ENCODE results near the gene SPCS3. TPM values are rescaled to one million over a fixed set of nuclear protein-coding genes. Genes with fewer than 3 reads are reported as not detected.

Gene SPCS3
- total RNA-seq, 1 donor from 2014 or later: 65.9 TPM

- no peaks in the 10 kb centered on the region for H3K27me3 Mint-ChIP-seq (ENCODE audit: unreplicated experiment)
- no peak for TF ChIP-seq CTCF (IDR thresholded peaks at IDR 0.05; ENCODE audit: partially characterized antibody, unreplicated experiment)
- H3K36me3 Mint-ChIP-seq (ENCODE audit: unreplicated experiment): no peaks in the 10 kb centered on the region
- H3K4me3 Mint-ChIP-seq (ENCODE audit: unreplicated experiment): no peak overlapping the region
- H3K4me1 Mint-ChIP-seq (ENCODE audit: low read depth, unreplicated experiment): no peaks in the 10 kb centered on the region
- H3K9me3 Mint-ChIP-seq (ENCODE audit: unreplicated experiment): no peaks in the 10 kb centered on the region
- DNase-seq: no peak
- H3K27ac Mint-ChIP-seq (ENCODE audit: unreplicated experiment): no peak overlapping the region
These were observed 17.2 kb upstream of the SPCS3 start for GRCh38 chr4:176302283-176303275.

- H3K36me3 Mint-ChIP-seq (ENCODE audit: unreplicated experiment): no peaks in the 10 kb centered on the region
- no peaks in the 10 kb centered on the region for H3K4me1 Mint-ChIP-seq (ENCODE audit: low read depth, unreplicated experiment)
- no peak overlapping the region for H3K4me3 Mint-ChIP-seq (ENCODE audit: unreplicated experiment)
- no peaks in the 10 kb centered on the region for H3K9me3 Mint-ChIP-seq (ENCODE audit: unreplicated experiment)
- no peak for TF ChIP-seq CTCF (IDR thresholded peaks at IDR 0.05; ENCODE audit: partially characterized antibody, unreplicated experiment)
- DNase-seq: no peak
- H3K27me3 Mint-ChIP-seq (ENCODE audit: unreplicated experiment): no peaks in the 10 kb centered on the region
- no peak overlapping the region for H3K27ac Mint-ChIP-seq (ENCODE audit: unreplicated experiment)
These were observed 15.8 kb upstream of the SPCS3 start for GRCh38 chr4:176303938-176304337.

- Mint-ChIP-seq H3K4me1 (ENCODE audit: low read depth, unreplicated experiment) (no peaks in the 10 kb centered on the region), H3K4me3 (ENCODE audit: unreplicated experiment) (no peak overlapping the region), H3K9me3 (ENCODE audit: unreplicated experiment) (no peaks in the 10 kb centered on the region), H3K27ac (ENCODE audit: unreplicated experiment) (no peak overlapping the region), H3K36me3 (ENCODE audit: unreplicated experiment) (no peaks in the 10 kb centered on the region), H3K27me3 (ENCODE audit: unreplicated experiment) (no peaks in the 10 kb centered on the region)
- TF ChIP-seq CTCF (IDR thresholded peaks at IDR 0.05; ENCODE audit: partially characterized antibody, unreplicated experiment): no peak
- no peak for DNase-seq
These were observed 12.7 kb upstream of the SPCS3 start for GRCh38 chr4:176306837-176307665.

- DNase-seq: no peak
- no peak overlapping the region for H3K4me3 Mint-ChIP-seq (ENCODE audit: unreplicated experiment)
- no peaks in the 10 kb centered on the region for H3K9me3 Mint-ChIP-seq (ENCODE audit: unreplicated experiment)
- no peak overlapping the region for H3K27ac Mint-ChIP-seq (ENCODE audit: unreplicated experiment)
- H3K36me3 Mint-ChIP-seq (ENCODE audit: unreplicated experiment): no peaks in the 10 kb centered on the region
- TF ChIP-seq CTCF (IDR thresholded peaks at IDR 0.05; ENCODE audit: partially characterized antibody, unreplicated experiment): no peak
- no peaks in the 10 kb centered on the region for H3K4me1 Mint-ChIP-seq (ENCODE audit: low read depth, unreplicated experiment)
- no peaks in the 10 kb centered on the region for H3K27me3 Mint-ChIP-seq (ENCODE audit: unreplicated experiment)
These were observed 12.2 kb upstream of the SPCS3 start for GRCh38 chr4:176307666-176307930.

- Mint-ChIP-seq H3K9me3 (ENCODE audit: unreplicated experiment) (no peaks in the 10 kb centered on the region), H3K36me3 (ENCODE audit: unreplicated experiment) (no peaks in the 10 kb centered on the region), H3K27me3 (ENCODE audit: unreplicated experiment) (no peaks in the 10 kb centered on the region), H3K4me1 (ENCODE audit: low read depth, unreplicated experiment) (no peaks in the 10 kb centered on the region), H3K4me3 (ENCODE audit: unreplicated experiment) (no peak overlapping the region), H3K27ac (ENCODE audit: unreplicated experiment) (no peak overlapping the region)
- TF ChIP-seq CTCF (IDR thresholded peaks at IDR 0.05; ENCODE audit: partially characterized antibody, unreplicated experiment): no peak
- DNase-seq: no peak
These were observed 11.3 kb upstream of the SPCS3 start for GRCh38 chr4:176308441-176308840.
